HG02610 (cell line): ENCODE data around the gene CDH13.

Experiments
- ATAC-seq: cut with Tn5 transposase; IDR thresholded peaks from one replicate; pipeline ENCODE4 v1.9.1; 2021; ENCODE audit warnings: mild to moderate bottlenecking, moderate library complexity; ENCODE audit not compliant: unreplicated experiment

Gene CDH13

DNA sequence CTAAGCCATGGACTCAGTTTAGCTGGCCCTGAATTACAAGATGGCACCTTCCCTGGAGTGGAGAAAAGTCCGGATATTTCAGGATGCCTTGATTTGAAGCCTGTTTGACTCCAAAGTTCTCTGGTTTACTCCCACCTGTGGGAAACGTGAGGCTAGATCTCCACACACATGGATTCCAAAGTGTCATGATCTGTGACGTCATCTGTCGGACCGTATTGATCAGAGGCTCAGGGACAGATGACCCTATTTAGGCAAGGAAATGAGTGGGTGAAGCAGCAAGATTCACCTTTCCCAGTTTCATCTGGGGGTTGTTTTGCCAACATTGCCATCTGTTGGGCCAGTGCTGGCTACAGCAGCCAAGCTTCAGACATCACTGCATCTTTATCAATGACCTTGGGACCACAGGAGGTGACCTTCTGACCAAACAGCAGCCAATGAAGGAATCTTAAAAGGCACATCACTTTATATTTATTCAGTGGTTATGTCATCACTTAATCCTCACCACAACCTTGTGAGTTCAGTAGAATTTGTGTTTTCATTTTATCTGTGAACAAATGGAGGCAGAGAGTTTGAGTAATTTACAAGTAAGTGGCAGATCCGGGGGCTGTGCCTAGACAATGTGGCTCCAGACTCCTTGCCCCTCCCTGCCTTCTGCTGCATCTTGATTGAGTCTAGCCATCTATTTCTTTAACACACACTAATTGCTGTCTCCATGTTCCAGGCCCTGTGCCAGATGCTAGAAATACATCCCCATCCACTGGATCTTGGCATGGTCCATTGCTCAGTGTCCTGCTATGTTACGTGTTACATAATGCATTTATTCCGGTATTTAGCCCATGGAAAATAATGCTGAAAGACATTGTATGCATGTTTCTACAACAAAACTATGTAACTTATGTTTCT is 1.5 kb upstream of the CDH13 start:
- no peak for ATAC-seq

GRCh38 chr16:82628088-82628423 is 1.3 kb downstream of the CDH13 start:
- ATAC-seq: no peak

DNA sequence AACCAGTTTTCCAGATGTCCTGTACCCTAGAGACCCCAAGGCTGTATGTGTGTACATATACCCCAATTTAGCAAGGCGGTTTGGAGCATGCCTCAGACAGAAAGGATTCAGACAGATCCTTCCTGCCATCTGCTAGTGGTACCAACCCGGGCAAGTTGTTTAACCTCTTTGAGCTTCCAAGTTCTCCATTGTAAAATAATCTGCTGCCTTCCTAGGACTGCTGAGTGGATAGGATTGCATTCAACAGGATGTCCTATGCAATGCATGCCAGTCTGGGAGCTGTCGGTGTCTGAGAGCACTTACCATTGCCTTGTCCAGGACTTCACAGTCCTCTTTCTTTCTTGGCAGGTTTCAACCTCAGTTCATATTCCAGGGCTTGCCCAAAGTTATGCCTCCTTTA is 1.9 kb downstream of the CDH13 start:
- ATAC-seq: no peak

- no peak for ATAC-seq
These were observed 2.8 kb downstream of the CDH13 start for GRCh38 chr16:82629441-82630027.

GRCh38 chr16:82630219-82630618 is 3.5 kb downstream of the CDH13 start:
- no peak for ATAC-seq

- no peak for ATAC-seq
These were observed 3.9 kb downstream of the CDH13 start for GRCh38 chr16:82630688-82631087.

- no peak for ATAC-seq
These were observed 5.2 kb downstream of the CDH13 start for GRCh38 chr16:82631701-82632685.

DNA sequence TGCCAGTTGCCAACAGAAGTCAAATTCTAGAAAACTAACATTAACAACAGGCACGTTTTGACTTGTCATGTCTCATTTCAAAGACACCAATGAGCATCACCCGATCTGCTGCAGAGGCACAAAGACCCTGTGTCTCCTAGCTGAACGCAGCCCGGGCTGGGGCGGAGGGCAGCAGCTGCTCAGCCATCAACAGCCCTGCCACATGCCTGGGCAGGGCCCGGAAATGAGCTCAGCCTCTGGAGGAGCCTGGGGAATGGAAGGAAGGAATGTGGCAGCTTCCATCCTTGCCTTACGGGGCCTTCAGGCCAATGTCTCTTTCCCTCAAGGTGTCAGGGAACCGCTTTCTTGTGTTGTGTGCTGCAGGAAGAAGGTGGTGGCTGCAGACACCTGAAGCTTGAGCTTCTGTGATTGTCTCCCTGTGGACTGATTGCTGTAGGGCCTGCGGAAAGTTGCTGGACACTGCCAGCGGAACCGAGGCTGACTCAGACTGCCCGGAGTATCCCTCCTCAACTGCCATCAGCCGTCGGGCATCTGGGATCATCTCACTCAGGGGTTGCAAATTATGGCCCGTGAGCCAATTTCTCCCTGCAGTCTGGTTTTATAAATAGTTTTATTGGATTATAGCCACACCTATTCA is 7.3 kb downstream of the CDH13 start:
- no peak for ATAC-seq

- ATAC-seq: peak; percentile 55
These were observed 8.3 kb downstream of the CDH13 start for GRCh38 chr16:82634955-82635610.

GRCh38 chr16:82636485-82636884 is 9.7 kb downstream of the CDH13 start:
- no peak for ATAC-seq

GRCh38 chr16:82636958-82637357 is 10.2 kb downstream of the CDH13 start:
- no peak for ATAC-seq

DNA sequence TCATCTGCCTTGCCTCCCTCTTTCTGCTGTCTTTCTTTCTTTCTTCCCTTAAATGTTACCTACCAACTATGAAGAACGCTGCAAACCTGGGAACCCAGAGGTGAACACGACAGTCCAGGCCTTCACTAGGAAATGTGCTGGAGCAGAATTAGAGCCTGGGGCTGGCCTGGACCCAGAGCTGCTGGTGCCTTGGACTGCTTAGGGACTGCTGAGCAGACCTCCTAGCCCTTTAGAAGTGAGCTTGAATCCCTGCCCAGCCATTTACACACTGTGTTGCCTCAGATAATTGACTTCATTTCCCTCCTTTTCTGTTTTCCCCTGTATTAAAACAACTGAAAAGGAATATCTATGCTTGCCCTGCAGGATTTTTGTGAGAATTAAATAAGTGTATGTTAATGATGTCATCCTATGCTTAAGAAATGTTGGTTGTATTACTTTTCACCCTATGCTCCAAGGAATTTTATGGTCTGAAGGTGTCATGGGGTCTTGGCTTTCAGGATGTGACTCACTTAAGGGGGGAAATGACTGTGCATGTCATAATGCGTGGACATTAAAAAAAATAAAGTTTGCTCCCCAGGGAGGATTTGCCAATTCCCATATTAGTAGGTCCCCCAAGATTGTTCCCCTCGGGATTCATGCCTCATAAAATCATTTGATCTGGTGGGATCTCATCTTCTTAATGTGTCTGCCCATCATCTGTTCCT is 11.5 kb downstream of the CDH13 start:
- no peak for ATAC-seq

DNA sequence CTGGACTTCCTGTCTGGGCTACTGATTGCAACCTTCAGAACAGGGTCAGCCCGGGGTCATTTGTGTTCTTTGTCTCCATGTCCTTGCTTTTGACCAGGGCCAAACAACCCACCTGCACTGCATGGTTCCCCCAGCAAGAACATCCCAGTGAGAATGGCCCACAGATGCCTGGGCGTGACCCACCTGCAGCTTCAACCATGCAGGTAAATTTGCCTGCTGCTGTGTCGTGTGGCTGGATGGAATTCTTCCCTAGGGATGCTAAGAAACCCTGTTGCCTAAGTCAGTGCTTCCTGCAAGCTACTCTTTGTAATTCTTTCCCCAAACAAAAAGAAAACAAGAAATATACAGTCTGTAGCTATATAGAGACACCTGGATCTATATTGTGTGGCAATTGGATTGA is 12.5 kb downstream of the CDH13 start:
- no peak for ATAC-seq

- ATAC-seq: no peak
These were observed 13.0 kb downstream of the CDH13 start for GRCh38 chr16:82639666-82640336.

DNA sequence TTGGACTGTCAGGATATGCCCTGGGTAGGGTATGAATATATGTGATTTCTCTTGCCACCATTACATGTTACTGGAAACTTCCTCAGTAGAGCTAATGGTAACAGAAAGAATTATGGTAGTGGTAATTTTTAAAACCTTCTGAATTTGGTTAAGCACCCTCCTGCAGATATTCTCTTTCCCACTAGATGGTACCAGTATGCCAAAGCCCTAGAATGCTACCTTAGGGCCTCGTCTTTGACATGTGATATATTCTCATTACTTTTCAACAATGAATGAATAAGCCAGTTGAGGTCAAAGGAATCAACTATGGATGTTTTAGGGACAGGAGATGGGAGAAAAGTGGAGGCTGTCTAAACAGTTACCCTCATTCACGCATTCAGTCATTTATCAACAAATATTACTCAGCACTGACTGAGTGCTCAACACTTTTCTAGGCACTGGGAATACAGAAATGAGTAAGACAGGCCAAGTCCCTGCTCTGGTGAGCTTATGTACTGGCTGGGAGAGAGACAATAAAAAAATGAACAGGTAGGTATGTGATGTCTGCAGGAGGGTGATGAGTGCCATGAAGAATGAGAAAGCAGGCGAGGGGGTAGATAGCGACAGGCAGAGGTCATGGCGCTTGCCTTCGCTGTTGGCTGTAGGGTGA is 14.7 kb downstream of the CDH13 start:
- no peak for ATAC-seq

DNA sequence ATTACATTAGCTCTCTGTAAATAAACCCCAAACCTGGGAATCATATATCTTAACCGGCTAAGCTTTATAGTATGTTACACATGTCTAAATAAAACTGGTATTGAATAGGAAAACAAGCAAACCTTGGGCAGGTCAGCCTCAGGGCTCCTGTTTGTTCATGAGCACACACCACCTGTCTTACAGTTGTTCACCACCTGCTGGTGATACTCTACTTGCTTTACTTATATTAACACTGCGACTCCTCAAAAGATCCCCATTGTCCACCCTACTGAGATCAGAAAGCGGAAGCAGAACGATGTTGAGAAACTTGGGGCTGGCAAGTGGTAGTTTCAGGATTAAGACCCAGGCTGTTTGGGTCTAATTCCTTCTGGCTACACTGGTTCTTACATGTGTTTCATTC is 16.4 kb downstream of the CDH13 start:
- no peak for ATAC-seq

DNA sequence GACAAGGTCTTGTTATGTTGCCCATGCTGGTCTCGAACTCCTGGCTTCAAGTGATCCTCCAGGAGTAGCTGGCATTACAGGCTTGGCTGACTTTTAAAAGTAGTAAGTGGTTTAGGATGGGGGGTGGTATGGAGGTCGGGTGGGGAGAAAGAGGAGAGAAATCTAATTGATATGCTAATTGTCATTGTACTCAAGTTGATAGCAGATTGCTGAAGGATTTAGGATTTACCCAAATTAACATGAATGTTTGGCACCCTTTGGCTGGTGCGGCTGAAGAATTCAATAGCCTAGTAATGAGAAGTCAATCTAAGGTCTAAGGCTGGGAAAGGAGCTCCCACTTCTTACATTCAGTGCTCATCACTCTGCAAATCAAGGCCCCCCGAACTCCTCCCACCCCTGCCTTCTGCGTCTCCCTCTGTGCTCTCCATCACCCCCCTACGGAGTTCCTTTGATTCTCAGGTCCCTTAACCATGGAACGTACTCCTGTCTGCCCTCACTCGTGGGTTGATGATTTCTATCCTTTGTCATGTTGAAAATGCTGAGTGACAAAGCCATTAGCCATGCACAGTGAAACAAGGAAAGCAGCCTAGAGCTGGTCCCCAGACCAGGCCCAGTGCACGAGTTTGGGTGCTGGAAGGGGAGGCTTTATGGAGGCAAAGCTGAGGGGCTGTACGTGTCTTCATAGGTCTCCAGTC is 17.3 kb downstream of the CDH13 start:
- ATAC-seq: no peak

DNA sequence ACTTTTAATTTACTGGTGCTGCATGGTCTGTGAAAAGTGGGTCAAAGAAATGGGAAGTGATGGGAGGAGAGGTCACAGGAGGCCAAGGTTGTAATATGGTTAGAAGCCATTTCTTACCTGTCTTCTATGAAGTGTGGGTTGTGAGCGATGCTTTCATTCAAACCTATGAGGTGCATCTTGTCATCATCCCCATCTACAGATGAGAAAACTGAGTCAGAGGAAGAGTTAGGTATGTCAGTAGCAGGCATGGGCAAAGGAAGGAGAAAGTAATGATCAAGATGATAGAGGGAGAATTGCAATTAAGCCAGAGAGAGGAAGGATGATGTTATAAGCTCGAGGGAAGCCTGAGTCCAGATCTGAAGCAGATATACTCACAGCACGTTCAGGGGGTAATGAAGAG is 19.7 kb downstream of the CDH13 start:
- ATAC-seq: no peak
